Fibroblast of lung (primary cell): Measurements from ENCODE around the gene NCKIPSD. TPM values are rescaled to one million over a fixed set of nuclear protein-coding genes. Genes with fewer than 3 reads are reported as not detected.

Source experiments
- DNase-seq, 2 donors: peaks; one replicate each; pipeline versions ENCODE4 v3.0.0 to v3.0.0-alpha.2; 2010; ENCODE audit warnings: low read depth in 2 of 2
- H2AFZ ChIP-seq: 2 replicates; pipeline ENCODE4 v1.5.1; 2012; ENCODE audit warnings: low read length, control low read depth, inconsistent platforms
- H3K27ac ChIP-seq: 2 replicates; pipeline ENCODE4 v1.5.1; 2011; ENCODE audit warnings: low read length, control low read depth; ENCODE audit not compliant: insufficient read depth
- H3K27me3 ChIP-seq: 2 replicates; pipeline ENCODE4 v1.5.1; 2011; ENCODE audit warnings: mild to moderate bottlenecking, low read length; ENCODE audit not compliant: control insufficient read depth, insufficient read depth
- H3K36me3 ChIP-seq: 2 replicates; pipeline ENCODE4 v1.5.1; 2011; ENCODE audit warnings: low read length; ENCODE audit not compliant: control insufficient read depth, insufficient read depth
- H3K4me1 ChIP-seq: 2 replicates; pipeline ENCODE4 v1.5.1; 2011; ENCODE audit warnings: low read length; ENCODE audit not compliant: control insufficient read depth, insufficient read depth; ENCODE audit errors: extremely low read depth
- H3K4me2 ChIP-seq: 2 replicates; pipeline ENCODE4 v1.5.1; 2011; ENCODE audit warnings: low read length, control low read depth; ENCODE audit not compliant: insufficient read depth; ENCODE audit errors: extremely low read depth
- H3K4me3 ChIP-seq, 4 experiments: fragments of 200-600 bp in 1 of 4; sonication (generic) in 1 of 4; replicated peaks in 1 of 4; 2 replicates each; pipeline ENCODE4 v1.5.1; 2011 to 2016; ENCODE audit warnings: low read length in 4 of 4, low read depth in 3 of 4, mild to moderate bottlenecking in 3 of 4, control low read depth in 2 of 4, inconsistent platforms in 1 of 4, mixed read lengths in 1 of 4; ENCODE audit not compliant: insufficient read depth in 1 of 4; ENCODE audit errors: control extremely low read depth in 1 of 4
- H3K79me2 ChIP-seq: 2 replicates; pipeline ENCODE4 v1.5.1; 2012; ENCODE audit warnings: mild to moderate bottlenecking, low read length, inconsistent platforms; ENCODE audit not compliant: control insufficient read depth, insufficient read depth
- H3K9ac ChIP-seq: 2 replicates; pipeline ENCODE4 v1.5.1; 2011; ENCODE audit warnings: mild to moderate bottlenecking, low read length, control low read depth; ENCODE audit not compliant: insufficient read depth
- H3K9me3 ChIP-seq: 2 replicates; pipeline ENCODE4 v1.5.1; 2012; ENCODE audit warnings: low read depth, low read length; ENCODE audit not compliant: control insufficient read depth, insufficient read depth
- H4K20me1 ChIP-seq: 2 replicates; pipeline ENCODE4 v1.5.1; 2011; ENCODE audit warnings: low read length; ENCODE audit not compliant: control insufficient read depth, insufficient read depth; ENCODE audit errors: extremely low read depth
- CTCF ChIP-seq, 2 donors: IDR thresholded peaks in 1 of 2; conservative IDR thresholded peaks in 1 of 2; 1 replicate in 1 of 2; 2 replicates in 1 of 2; pipeline ENCODE4 v1.5.1; 2011 to 2012; ENCODE audit warnings: low read length in 2 of 2, control low read depth in 1 of 2, inconsistent platforms in 1 of 2, low read depth in 1 of 2, mild to moderate bottlenecking in 1 of 2
- EZH2 ChIP-seq: IDR thresholded peaks from 2 replicates; pipeline ENCODE4 v1.5.1; 2012; ENCODE audit warnings: low read length, control low read depth, mild to moderate bottlenecking; ENCODE audit errors: missing control alignments
- polyA plus RNA-seq, 2 donors: library from polyadenylated mRNA; depleted of rRNA in 1 of 2; stranded (reverse) in 1 of 2; unstranded in 1 of 2; fragments of >200 nt; gene quantifications; 2 replicates each; pipeline ENCODE4 v1.2.1, GENCODE V29; 2011 to 2012; ENCODE audit warnings: missing spikeins in 1 of 2
- total RNA-seq: library from RNA; depleted of rRNA; stranded (reverse); fragments of >200 nt; gene quantifications from 2 replicates; pipeline ENCODE4 v1.2.1, GENCODE V29; 2014

NCKIPSD gene
- total and polyA plus RNA-seq, 2 donors (not counting 1 experiment from before 2014, with no cell fraction given): 14.6 to 23.3 TPM

GRCh38 chr3:48681974-48682610, 3.6 kb downstream of the NCKIPSD start:
- DNase-seq: no peak
- peaks cover 31% of the 10 kb centered on the region for H3K36me3 ChIP-seq
- TF ChIP-seq CTCF (conservative IDR thresholded peaks at IDR 0.05 in 1 of 2, IDR thresholded peaks at IDR 0.05 in 1 of 2; ENCODE audit: low read depth in 1 of 2, low read length in 2 of 2): no peak
- TF ChIP-seq EZH2: no peak

GRCh38 chr3:48681541-48681880, 4.2 kb downstream of the NCKIPSD start:
- no peak for DNase-seq
- no peak for TF ChIP-seq CTCF (conservative IDR thresholded peaks at IDR 0.05 in 1 of 2, IDR thresholded peaks at IDR 0.05 in 1 of 2; ENCODE audit: low read depth in 1 of 2, low read length in 2 of 2)
- TF ChIP-seq EZH2: no peak
- H4K20me1 ChIP-seq: no peaks in the 10 kb centered on the region

More at GRCh38 chr3:48681974-48682610, 3.6 kb downstream of the NCKIPSD start:
- no peak overlapping the region for H3K27ac ChIP-seq
- H4K20me1 ChIP-seq: no peaks in the 10 kb centered on the region
- peaks cover 14% of the 10 kb centered on the region for H3K79me2 ChIP-seq
- H3K4me2 ChIP-seq: no peak overlapping the region
- no peaks in the 10 kb centered on the region for H3K9me3 ChIP-seq
- no peak overlapping the region for H3K9ac ChIP-seq
- no peak overlapping the region for H2AFZ ChIP-seq
- H3K4me3 ChIP-seq: no peak overlapping the region
- no peaks in the 10 kb centered on the region for H3K27me3 ChIP-seq
- H3K4me1 ChIP-seq: peaks cover 22% of the 10 kb centered on the region

GRCh38 chr3:48680811-48681540, 4.7 kb downstream of the NCKIPSD start:
- no peak overlapping the region for H2AFZ ChIP-seq
- H3K9ac ChIP-seq: no peak overlapping the region
- H3K79me2 ChIP-seq: peaks cover 14% of the 10 kb centered on the region
- DNase-seq: no peak
- no peaks in the 10 kb centered on the region for H4K20me1 ChIP-seq
- peaks cover 34% of the 10 kb centered on the region for H3K36me3 ChIP-seq
- no peak overlapping the region for H3K4me2 ChIP-seq
- H3K9me3 ChIP-seq: no peaks in the 10 kb centered on the region
- peaks cover 17% of the 10 kb centered on the region for H3K4me1 ChIP-seq
- H3K27ac ChIP-seq: no peak overlapping the region
- no peaks in the 10 kb centered on the region for H3K27me3 ChIP-seq
- H3K4me3 ChIP-seq: no peak overlapping the region
- TF ChIP-seq CTCF (conservative IDR thresholded peaks at IDR 0.05 in 1 of 2, IDR thresholded peaks at IDR 0.05 in 1 of 2; ENCODE audit: low read depth in 1 of 2, low read length in 2 of 2) (no peak), EZH2 (no peak)

More at GRCh38 chr3:48681541-48681880, 4.2 kb downstream of the NCKIPSD start:
- H3K4me1 ChIP-seq: peaks cover 20% of the 10 kb centered on the region
- H3K4me2 ChIP-seq: no peak overlapping the region
- H2AFZ ChIP-seq: no peak overlapping the region
- H3K27ac ChIP-seq: no peak overlapping the region
- no peaks in the 10 kb centered on the region for H3K9me3 ChIP-seq
- peaks cover 14% of the 10 kb centered on the region for H3K79me2 ChIP-seq
- peaks cover 31% of the 10 kb centered on the region for H3K36me3 ChIP-seq
- H3K27me3 ChIP-seq: no peaks in the 10 kb centered on the region
- H3K9ac ChIP-seq: no peak overlapping the region
- H3K4me3 ChIP-seq: no peak overlapping the region
